ENCODE results near the gene RGS12.
"Not testable (repeated sequence)": the region's sequence is repeated elsewhere in the genome, so short reads cannot be mapped to it uniquely, and the experiment has no call there.

RGS12 gene

GRCh38 chr4:3296651-3297050 lies 3.8 kb downstream of the RGS12 start:
- H3K27ac ChIP-seq = no peak overlapping the region
- no peak for TF ChIP-seq CTCF (IDR thresholded peaks at IDR 0.05)

GRCh38 chr4:3297066-3297859 lies 4.4 kb downstream of the RGS12 start:
- H3K27ac ChIP-seq = no peak overlapping the region
- TF ChIP-seq CTCF (IDR thresholded peaks at IDR 0.05) (no peak), ZFX (IDR thresholded peaks at IDR 0.05; ENCODE audit: borderline replicate concordance) (no peak)

GRCh38 chr4:3299122-3299975 lies 6.5 kb downstream of the RGS12 start:
- H3K27ac ChIP-seq = no peak overlapping the region
- no peak for TF ChIP-seq ZFX (IDR thresholded peaks at IDR 0.05; ENCODE audit: borderline replicate concordance)
- TF ChIP-seq CTCF (IDR thresholded peaks at IDR 0.05) = no peak

GRCh38 chr4:3299976-3300671 lies 7.3 kb downstream of the RGS12 start:
- TF ChIP-seq CTCF (IDR thresholded peaks at IDR 0.05) = no peak
- TF ChIP-seq ZFX (IDR thresholded peaks at IDR 0.05; ENCODE audit: borderline replicate concordance) = no peak
- no peak overlapping the region for H3K27ac ChIP-seq

GRCh38 chr4:3300882-3301281 lies 8.1 kb downstream of the RGS12 start:
- H3K27ac ChIP-seq = not testable (repeated sequence)

GRCh38 chr4:3301450-3302172 lies 8.8 kb downstream of the RGS12 start:
- no peak for TF ChIP-seq ZFX (IDR thresholded peaks at IDR 0.05; ENCODE audit: borderline replicate concordance)
- no peak for TF ChIP-seq CTCF (IDR thresholded peaks at IDR 0.05)
- no peak overlapping the region for H3K27ac ChIP-seq

GRCh38 chr4:3302173-3302785 lies 9.5 kb downstream of the RGS12 start:
- H3K27ac ChIP-seq = no peak overlapping the region
- TF ChIP-seq ZFX (IDR thresholded peaks at IDR 0.05; ENCODE audit: borderline replicate concordance) (no peak), CTCF (IDR thresholded peaks at IDR 0.05) (no peak)
